Activated T-helper 1 cell treated with Interleukin-2 at 50 U/mL for 16 hours (primary cell): Measurements from ENCODE around the gene CHAF1A.

Experiments
- DNase-seq: peaks from one replicate; pipeline ENCODE4 v3.0.0-alpha.2; 2020; ENCODE audit warnings: low read depth

CHAF1A gene

DNA sequence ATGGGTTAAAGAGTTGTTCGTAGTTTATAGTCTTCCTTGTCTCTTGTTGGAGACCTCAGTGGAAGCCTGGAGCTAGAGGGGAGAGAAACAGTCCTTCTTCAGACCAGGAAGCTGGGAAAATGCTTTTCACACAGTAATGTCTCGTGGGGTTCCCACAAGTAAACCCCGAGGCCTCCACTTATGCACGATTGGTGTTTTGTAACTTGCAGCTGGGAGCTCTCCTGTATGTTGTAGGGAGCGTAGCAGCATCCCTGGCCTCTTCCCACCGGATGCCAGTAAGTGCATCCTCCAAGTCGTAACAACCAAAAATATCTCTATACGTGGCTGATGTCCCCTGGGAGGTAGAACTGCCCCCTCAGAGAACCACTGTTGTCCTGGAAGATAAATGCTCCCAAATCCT is 3.5 kb downstream of the CHAF1A start:
- no peak for DNase-seq

DNA sequence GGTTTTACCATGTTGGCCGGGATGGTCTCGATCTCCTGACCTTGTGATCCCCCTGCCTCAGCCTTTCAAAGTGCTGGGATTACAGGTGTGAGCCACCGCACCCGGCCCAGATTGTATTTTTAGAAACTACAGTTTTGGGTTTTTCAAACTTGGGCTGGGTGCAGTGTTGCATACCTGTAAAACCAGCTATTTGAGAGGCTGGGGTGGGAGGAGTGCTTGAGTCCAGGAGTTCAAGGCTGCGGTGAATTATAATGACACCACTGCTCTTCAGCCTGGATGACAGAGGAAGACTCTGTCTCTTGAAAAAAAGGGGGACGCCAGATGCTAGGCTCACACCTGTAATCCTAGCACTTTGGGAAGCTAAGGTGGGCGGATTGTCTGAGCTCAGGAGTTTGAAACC is 4.2 kb downstream of the CHAF1A start:
- no peak for DNase-seq

DNA sequence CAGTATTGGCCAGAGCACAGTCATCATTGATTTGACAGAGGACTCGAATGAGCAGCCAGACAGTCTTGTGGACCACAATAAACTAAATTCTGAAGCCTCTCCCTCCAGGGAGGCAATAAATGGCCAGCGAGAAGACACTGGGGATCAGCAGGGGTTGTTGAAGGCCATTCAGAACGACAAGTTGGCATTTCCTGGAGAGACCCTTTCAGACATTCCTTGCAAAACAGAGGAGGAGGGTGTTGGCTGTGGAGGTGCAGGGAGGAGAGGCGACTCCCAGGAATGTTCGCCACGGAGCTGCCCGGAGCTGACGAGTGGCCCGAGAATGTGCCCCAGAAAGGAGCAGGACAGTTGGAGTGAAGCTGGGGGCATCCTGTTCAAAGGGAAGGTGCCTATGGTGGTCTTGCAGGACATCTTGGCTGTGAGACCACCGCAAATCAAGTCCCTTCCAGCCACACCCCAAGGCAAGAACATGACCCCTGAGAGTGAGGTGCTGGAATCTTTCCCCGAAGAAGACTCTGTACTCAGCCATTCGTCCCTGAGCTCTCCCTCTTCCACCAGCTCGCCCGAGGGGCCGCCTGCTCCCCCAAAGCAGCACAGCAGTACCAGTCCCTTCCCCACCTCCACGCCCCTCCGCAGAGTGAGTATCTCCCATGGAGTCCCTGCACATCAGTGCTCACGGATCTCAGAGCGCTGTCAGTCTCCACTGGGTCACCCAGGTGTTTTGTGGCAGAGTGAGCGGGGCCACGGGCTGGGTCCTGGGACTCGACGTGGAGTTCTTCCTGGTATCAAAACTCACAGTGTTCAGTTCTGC is 6.9 kb downstream of the CHAF1A start:
- no peak for DNase-seq

DNA sequence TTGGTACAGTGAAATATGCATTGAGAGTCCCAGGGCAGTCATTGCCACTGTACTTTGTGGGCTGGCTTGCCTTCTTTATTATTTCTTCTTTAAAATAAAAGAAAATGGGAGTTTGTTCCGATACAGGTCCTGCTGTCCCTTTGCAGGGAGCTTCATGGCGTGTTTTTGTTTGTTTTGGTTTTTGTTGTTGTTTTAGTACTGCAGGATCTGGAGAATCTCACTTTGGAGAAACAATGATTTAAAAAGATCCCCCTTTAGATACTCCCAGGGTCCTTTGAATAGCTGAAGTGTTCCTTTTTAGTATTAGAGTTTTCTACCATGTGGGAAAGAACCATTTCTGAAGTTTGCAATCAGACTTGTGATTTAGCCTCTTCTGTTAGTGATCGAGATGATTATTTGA is 11.1 kb downstream of the CHAF1A start:
- DNase-seq, result no peak

DNA sequence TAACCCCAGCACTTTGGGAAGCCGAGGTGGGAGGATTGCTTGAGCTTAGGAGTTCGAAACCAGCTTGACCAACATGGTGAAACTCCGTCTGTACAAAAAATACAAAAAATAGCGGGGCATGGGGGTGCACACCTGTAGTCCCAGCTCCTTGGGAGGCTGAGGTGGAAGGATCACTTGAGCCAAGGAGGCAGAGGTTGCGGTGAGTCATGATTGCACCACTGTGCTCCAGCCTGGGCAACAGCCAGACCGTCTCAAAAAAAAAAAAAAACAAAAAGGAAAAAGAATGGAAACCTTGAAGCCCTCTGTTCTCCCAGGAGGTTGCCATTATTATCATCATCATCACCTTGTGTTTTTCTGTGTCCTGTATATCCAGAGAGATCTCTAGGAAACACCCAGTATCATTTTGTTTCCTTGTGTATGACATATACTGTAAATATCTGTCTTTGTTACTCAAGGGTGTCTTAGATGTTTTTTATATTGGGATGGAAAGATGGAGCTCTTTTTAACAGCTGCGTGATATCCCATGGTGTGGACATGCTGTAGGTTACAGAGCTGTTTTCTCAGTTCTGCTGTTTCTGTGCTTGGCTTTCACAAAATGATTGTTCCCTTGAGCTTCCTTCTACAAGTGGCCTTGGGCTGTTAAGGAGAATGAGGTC is 11.8 kb downstream of the CHAF1A start:
- DNase-seq, result no peak

DNA sequence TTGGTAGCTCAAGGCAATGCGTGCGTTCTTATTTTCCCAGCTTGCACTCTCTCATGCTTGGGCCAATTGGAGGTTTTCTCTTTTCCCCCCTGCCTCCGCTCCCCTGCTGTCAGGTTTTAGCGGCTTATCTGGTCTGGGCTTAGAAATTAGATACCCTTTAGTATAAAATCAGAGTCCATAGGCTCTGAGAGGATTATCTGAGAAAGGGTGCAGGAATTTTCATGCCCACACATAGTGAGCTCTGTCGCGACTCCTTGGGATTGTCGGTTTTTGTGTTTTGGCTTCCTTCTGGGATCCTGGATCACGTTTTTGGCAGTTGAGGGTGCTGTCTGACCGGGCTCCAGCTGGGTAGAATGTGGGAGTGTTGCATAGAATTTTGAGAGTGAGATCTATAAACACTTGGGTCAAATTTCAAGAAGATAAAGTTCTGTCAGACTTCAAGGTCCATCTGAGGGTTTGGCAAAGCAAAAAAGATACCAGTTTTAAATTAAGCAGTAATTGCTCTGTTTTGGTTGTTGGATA is 12.4 kb downstream of the CHAF1A start:
- no peak for DNase-seq

DNA sequence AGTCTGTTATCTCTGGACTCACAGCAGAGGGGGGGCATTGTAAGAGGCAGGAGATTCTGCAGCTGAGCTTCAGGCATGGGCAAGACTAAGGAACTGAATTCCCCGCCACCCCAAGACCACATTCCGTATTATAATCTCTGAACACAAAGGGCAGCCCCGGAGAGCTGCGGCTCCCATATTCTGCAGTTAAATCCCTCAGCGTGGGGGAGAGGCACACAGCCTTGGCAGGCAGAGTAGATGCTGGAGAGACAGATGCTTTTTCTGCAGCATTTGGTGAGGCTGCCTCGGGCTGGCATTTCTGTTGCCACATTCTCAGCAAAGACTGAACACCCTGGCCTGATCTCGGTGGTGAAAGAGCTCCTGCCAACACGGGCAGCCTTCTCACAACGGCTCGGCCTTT is 12.9 kb downstream of the CHAF1A start:
- no peak for DNase-seq

DNA sequence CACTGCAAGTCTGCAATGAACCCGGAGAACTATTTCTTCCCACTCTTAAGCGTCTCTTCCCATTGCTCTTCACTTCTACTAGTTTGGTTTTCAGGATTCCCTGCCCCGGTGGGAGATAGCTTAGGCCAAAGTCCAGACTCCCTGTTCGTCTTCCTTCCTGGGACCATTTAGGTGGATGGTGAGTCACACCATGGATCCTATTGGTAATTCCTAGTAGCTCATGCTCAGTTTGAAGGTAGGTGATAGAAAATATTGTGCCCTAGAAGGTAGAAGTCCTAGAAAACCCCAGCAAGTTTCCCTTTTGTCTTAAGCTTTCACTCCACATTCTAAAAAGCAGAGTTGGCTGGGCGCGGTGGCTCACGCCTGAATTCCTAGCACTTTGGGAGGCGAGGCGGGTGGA is 13.8 kb downstream of the CHAF1A start:
- DNase-seq, result no peak

DNA sequence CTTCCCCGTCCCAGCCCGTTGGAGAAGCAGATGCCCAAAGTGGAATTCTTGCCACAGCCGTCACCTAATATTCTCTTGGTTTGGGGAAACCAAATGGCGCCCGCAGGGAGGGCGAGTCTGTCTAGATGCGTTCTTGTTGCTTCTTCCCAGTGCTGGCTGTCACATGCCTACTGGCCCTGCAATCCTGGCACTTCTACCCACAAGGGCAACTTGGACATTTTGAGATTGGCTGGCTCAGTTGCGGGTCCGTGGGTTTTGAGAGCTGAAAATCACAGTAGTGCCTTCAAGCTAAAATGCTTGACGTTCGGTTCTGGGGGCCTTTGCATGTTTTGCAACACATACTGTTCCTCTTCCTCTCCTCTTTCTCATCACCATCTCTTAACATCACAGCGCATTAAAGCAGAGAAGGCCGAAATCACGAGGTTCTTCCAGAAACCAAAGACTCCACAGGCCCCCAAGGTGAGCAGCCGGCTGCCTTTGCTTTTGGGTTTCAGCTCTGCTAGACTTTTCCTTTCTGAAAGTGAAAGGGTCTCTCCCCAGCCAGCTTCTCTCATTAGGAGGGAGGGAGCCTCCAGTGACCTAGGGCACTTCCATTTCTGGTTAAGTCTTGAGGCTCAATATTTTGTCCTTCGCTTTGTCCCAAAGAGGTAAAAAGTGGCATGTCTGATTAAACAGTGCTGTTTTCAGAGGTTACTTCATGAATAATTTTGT is 21.1 kb downstream of the CHAF1A start:
- DNase-seq, result no peak

DNA sequence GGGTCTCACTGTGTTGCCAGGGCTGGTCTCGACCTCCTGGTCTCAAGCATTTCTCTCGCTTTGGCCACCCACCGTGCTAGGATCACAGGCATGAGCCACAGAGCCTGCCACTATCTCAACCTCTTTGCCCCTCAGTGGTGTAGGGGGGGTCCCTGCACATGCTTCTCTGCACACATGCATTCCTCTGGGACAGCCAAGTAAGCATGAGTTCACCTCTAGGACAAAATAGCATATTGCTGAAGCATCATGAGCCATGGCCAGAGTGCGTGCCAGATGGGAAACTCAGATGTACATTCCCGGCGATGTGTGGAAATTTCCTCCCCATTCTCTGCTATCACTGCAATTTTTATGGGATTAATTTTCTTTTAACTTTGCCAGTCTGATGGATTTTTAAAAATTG is 23.1 kb downstream of the CHAF1A start:
- DNase-seq, result no peak

DNA sequence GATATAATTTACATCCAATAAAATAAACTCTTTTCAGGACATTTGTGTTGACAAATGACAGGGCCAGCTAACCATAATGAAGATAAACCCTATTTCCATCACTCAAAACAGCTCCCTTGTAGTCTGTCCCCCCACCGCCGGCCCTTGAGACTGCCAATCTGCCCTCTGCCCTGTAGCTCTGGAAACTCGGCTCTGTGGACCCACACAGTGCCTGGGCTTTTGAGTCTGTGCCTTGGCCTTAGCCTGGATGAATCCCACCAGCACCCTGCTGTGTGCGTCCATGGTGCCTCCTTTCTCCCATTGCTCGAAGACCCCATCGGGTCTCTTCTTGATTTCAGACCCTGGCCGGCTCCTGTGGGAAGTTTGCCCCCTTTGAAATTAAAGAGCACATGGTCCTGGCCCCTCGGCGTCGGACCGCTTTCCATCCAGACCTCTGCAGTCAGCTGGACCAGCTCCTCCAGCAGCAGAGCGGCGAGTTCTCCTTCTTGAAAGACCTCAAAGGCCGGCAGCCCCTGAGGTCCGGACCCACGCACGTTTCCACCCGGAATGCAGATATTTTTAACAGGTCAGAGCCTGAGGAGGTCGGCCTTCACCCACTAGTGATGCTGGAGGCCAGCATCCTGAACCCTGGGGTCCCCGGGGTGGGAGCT is 26.0 kb downstream of the CHAF1A start:
- DNase-seq, result no peak

DNA sequence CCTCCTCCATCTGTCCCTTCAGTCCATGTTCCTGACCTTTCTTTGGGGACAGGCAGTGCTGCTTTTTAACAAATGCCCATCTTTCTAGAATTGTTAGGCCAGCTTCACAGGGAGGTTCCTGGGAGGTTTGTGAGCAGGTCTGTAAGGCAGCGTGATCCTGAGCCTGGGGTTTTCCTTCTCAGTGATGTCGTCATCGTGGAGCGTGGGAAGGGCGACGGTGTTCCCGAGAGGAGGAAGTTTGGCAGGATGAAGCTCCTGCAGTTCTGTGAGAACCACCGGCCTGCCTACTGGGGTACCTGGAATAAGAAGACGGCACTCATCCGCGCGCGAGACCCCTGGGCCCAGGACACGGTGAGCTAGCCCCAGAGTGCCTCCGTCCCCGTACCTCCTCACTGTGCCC is 26.8 kb downstream of the CHAF1A start:
- no peak for DNase-seq

DNA sequence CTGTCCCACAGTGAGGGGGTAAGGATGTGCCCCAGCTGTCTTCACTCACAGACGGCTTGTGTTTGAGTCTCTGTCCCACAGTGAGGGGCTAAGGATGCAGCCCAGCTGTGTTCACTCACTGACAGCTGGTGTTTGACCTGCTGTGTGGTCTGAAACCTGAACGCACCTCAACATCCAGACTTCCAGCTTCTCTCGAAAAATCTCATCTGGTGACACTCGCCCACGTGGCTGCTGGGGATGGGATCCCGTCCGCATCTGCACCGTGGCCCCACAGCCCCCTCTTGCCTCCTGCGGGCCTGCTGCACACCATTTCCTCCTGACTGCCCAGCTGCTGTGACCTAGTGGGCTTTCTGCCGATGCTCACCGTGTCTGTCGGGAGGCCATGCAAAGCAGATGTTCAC is 27.3 kb downstream of the CHAF1A start:
- DNase-seq, result no peak

DNA sequence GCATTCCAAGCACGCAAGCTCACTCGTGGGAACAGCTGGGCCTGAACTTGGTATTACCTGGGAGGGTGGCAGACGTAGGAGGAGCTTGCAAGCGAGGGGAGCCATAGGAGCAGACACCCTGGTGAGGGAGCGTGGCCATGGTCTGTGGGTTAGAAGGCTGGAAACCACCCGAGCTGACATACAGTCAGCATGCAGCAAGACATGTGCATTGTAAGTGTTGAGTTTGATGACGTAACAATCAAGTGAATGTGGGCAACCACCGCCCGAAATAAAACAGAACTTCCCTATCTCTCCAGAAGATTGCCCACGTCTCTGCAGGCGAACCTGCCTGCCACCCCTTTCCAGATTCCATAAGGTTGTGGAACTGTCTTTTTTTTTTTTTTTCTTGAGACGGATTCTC is 28.3 kb downstream of the CHAF1A start:
- no peak for DNase-seq

DNA sequence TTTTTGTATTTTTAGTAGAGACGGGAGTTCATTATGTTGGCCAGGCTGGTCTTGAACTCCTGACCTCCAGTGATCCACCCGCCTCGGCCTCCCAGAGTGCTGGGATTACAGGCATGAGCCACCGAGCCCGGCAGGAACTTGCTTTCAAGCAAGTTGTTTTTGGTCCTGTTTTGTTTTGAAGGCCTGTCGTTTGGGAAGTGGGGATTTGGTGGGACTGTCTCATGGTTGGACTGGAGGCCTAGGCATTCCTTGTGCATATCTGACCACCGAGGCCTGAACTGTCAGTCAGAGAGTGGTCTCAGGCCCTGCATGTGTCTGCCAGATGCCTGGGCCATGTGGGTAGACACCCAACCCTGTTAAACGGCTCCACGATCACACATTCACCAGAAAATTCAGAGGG is 28.9 kb downstream of the CHAF1A start:
- no peak for DNase-seq

DNA sequence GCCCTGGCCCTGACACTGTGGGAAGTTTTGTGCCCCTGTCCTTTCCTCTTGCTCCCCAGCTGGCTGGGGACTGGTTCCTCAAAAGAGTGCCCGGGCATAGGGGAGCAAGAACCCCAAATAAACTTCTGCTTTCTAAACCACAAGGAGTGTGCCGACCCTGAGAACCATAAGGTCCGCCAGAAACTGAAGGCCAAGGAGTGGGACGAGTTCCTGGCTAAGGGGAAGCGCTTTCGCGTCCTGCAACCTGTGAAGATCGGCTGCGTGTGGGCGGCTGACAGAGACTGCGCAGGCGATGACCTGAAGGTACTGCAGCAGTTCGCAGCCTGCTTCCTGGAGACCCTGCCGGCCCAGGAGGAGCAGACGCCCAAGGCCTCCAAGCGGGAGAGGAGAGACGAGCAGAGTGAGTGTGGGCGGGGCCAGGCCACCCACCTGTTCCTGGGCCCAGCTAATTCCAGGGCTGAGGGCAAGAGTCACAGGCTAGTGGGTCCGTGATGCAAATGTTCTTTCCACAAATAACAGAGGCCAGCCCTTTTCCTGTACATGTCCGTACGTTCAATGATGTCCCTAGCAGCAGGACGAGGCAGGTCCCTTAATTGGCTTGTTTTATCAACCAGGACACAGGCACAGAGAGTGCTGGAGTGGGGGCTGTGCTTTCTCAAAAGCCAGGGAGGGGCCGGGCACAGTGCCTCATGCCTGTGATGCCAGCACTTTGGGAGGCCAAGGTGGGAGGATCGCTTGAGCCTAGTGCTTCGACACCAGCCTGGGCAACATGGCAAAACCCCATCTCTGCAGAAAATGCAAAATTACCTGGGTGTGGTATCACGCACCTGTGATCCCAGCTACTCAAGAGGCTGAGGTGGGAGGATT is 29.6 kb downstream of the CHAF1A start:
- no peak for DNase-seq

DNA sequence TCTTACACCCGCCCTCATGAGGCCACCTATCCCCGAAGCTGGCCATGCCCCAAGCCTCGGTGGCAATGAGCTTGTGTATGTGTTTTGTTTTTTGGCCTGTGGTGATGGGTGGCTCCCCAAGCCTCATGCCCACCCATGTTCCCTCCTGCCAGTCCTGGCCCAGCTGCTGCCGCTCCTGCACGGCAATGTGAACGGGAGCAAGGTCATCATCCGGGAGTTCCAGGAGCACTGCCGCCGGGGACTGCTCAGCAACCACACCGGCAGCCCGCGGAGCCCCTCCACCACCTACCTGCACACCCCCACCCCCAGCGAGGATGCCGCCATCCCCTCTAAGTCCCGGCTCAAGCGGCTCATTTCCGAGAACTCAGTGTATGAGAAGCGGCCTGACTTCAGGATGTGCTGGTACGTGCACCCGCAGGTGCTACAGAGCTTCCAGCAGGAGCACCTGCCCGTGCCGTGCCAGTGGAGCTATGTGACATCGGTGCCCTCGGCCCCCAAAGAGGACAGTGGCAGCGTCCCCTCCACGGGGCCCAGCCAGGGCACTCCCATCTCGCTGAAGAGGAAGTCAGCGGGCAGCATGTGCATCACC is 30.6 kb downstream of the CHAF1A start:
- no peak for DNase-seq

DNA sequence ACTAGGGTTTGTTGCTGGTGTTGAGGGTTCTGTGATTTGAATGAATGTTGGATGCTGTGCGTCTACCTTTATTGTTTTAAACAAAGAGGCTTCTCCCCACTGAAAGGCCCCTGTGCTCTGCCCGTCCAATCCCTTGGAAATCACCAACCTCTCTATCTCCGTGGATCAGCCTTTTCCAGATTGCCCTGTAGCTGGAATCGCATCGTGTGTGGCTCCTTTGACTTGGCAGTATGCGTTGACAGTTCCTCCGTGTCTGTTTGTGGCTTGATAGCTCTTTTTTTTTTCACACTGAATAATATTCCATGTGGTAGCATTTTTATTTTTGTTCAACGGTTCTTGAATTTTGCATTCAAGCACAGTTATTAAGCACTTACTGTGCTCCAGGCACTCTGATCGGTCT is 32.0 kb downstream of the CHAF1A start:
- no peak for DNase-seq

DNA sequence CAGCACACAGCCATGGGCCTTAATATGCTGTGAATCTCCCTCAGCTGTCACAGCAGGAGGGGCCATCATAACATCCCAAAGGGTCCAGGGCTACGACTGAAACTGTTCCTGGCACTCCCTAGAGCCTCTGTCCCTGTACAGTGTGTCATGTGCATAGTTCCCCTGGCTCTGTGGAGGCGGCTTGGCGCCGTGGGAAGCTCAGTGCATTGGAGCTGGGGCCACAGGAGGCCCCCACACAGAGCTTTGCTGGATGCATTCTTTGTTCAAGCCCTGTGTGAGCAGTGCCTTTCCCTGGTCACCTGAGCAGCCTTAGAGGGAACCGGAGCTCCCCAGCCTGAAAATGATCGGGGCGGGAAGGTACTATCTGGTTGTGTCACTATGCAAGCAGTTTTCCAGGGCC is 33.8 kb downstream of the CHAF1A start:
- no peak for DNase-seq

DNA sequence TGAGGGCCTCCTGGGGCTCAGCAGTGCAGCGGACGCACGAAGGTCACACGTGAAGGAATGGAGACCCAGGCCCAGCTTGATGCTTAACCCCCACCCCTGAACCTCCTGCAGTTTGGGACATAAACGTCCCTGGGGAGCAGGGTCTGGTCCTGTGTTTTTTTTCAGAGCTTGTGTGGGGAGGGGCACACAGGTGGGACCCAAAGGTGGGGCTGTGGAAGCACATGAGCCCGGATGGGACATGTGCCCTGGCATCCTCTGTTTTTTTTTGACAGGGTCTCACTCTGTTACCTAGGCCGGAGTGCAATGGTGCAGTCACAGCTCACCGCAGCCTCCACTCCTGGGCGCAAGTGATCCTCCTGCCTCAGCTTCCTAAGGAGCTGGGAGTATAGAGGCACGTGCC is 34.7 kb downstream of the CHAF1A start:
- DNase-seq, result no peak

DNA sequence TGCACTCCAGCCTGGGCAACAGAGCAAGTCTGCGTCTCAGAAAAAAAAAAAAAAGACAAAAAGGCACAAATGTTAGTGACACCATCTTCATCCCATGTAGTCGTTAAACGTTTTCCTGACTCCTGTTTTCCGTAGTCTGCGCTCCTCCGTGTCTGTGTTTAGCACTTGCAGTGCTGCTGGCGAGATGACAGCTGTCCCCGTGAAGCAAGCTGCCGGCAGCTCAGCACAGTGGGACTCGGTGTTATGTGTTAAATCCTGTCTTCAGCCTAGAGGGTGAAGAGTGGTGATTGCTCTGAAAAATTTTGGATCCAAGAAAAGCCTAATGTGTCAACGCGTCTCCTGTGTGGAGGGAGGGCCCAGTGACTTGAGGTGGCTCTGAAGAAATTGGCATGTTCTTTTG is 36.8 kb downstream of the CHAF1A start:
- no peak for DNase-seq
